T-helper 9 cell (primary cell): ENCODE data around the gene MAGI2.

Experiments used
- DNase-seq: peaks from one replicate; pipeline ENCODE4 v3.0.0-alpha.2; 2020

Gene MAGI2

GRCh38 chr7:78448911-78449310, 1004.6 kb downstream of the MAGI2 start:
- DNase-seq: no peak

- DNase-seq: no peak
Observed at GRCh38 chr7:78444267-78444666, 1009.2 kb downstream of the MAGI2 start.

- DNase-seq: no peak
Observed at GRCh38 chr7:78443811-78444210, 1009.7 kb downstream of the MAGI2 start.

- no peak for DNase-seq
Observed at GRCh38 chr7:78441737-78442136, 1011.7 kb downstream of the MAGI2 start.

- DNase-seq: no peak
Observed at GRCh38 chr7:78438433-78438832, 1015.0 kb downstream of the MAGI2 start.

GRCh38 chr7:78437118-78437517, 1016.3 kb downstream of the MAGI2 start:
- DNase-seq: no peak

- no peak for DNase-seq
Observed at GRCh38 chr7:78435355-78435754, 1018.1 kb downstream of the MAGI2 start.

GRCh38 chr7:78434281-78434680, 1019.2 kb downstream of the MAGI2 start:
- DNase-seq: no peak

GRCh38 chr7:78433421-78433820, 1020.0 kb downstream of the MAGI2 start:
- DNase-seq: no peak

- DNase-seq: no peak
Observed at GRCh38 chr7:78429878-78430277, 1023.6 kb downstream of the MAGI2 start.

GRCh38 chr7:78427209-78427608, 1026.3 kb downstream of the MAGI2 start:
- DNase-seq: no peak

GRCh38 chr7:78420001-78420400, 1033.5 kb downstream of the MAGI2 start:
- DNase-seq: no peak

- no peak for DNase-seq
Observed at GRCh38 chr7:78417180-78417853, 1036.2 kb downstream of the MAGI2 start.

- DNase-seq: no peak
Observed at GRCh38 chr7:78413568-78413967, 1039.9 kb downstream of the MAGI2 start.

- no peak for DNase-seq
Observed at GRCh38 chr7:78412216-78412858, 1041.1 kb downstream of the MAGI2 start.

- DNase-seq: no peak
Observed at GRCh38 chr7:78407031-78407430, 1046.4 kb downstream of the MAGI2 start.

- no peak for DNase-seq
Observed at GRCh38 chr7:78406531-78406930, 1046.9 kb downstream of the MAGI2 start.

- no peak for DNase-seq
Observed at GRCh38 chr7:78402096-78402495, 1051.4 kb downstream of the MAGI2 start.

- DNase-seq: no peak
Observed at GRCh38 chr7:78400038-78400437, 1053.4 kb downstream of the MAGI2 start.

GRCh38 chr7:78399033-78399769, 1054.3 kb downstream of the MAGI2 start:
- no peak for DNase-seq

GRCh38 chr7:78398576-78398975, 1054.9 kb downstream of the MAGI2 start:
- no peak for DNase-seq

- no peak for DNase-seq
Observed at GRCh38 chr7:78398081-78398480, 1055.4 kb downstream of the MAGI2 start.

GRCh38 chr7:78396210-78396609, 1057.3 kb downstream of the MAGI2 start:
- no peak for DNase-seq
